ENCODE results near the gene CFAP73.

DNA sequence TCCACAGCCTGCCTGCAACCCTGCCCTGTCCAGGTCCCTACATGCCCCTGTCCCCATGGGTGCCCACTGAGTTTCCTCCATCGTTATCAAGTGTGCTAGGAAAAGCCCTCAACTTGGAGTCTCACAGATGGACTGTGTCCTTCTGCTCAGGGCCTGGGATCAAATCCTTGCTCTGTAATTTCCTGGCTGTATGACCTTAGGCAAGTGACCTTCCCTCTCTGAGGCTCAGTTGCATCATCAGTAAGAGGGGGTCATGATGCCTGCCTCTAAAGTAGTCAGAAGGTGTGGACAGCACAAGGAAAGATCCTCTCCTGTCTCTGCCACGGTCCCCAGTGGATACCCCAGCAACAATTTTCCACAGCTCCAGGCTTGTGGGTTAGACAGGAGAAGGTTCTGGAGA lies 36.1 kb upstream of the CFAP73 start:
- TF ChIP-seq POLR2AphosphoS5 (IDR thresholded peaks at IDR 0.05; ENCODE audit: low read depth, low read length): no peak
- TF ChIP-seq POLR2A (IDR thresholded peaks at IDR 0.05; ENCODE audit: low read depth, low read length): no peak
- no peak for TF ChIP-seq TAF1 (IDR thresholded peaks at IDR 0.05; ENCODE audit: borderline replicate concordance, low read depth, low read length)
